Activated CD4-positive, alpha-beta T cell treated with anti-CD3 and anti-CD28 coated beads for 36 hours (primary cell): ENCODE measurements around the gene CFAP61. TPM values are rescaled to one million over a fixed set of nuclear protein-coding genes. Genes with fewer than 3 reads are reported as not detected.

Experiments
- ATAC-seq: fragments of 200-7000 bp; cut with Tn5 transposase; one replicate; pipeline ENCODE4 v1.10.0; 2021; ENCODE audit warnings: mild to moderate bottlenecking, moderate library complexity
- CTCF ChIA-PET: fragments of 350-600 bp; sonication (Branson Sonifier 250); formaldehyde crosslinking; loops from one replicate; lab custom pipeline; 2021; ENCODE audit warnings: antibody characterized with exemption; lab: Charles Lee
- POLR2A ChIA-PET: fragments of 350-600 bp; sonication (Branson Sonifier 250); formaldehyde crosslinking; loops from one replicate; lab custom pipeline; 2021; ENCODE audit warnings: antibody characterized with exemption, inconsistent platforms; lab: Charles Lee
- DNase-seq: peaks from one replicate; pipeline ENCODE4 v3.0.0-alpha.2; 2020
- H3K27ac Mint-ChIP-seq: one replicate; pipeline ENCODE4 v1.8.0; 2021; ENCODE audit warnings: mixed read lengths
- H3K27me3 Mint-ChIP-seq: one replicate; pipeline ENCODE4 v1.8.0; 2021; ENCODE audit warnings: mixed read lengths
- H3K36me3 Mint-ChIP-seq: one replicate; pipeline ENCODE4 v1.8.0; 2021; ENCODE audit warnings: low read depth, mixed read lengths
- H3K4me1 Mint-ChIP-seq: one replicate; pipeline ENCODE4 v1.8.0; 2021; ENCODE audit warnings: mixed read lengths
- H3K4me3 Mint-ChIP-seq: one replicate; pipeline ENCODE4 v1.8.0; 2021; ENCODE audit warnings: mild to moderate bottlenecking, moderate library complexity, mixed read lengths
- H3K9me3 Mint-ChIP-seq: one replicate; pipeline ENCODE4 v1.8.0; 2021; ENCODE audit warnings: low read depth, mixed read lengths
- intact Hi-C, 2 experiments: fragments of 100-400 bp; cut with DNase I in 1 of 2; cut with micrococcal nuclease in 1 of 2; formaldehyde crosslinking; loops; one replicate each; pipeline versions ENCODE4 v1.14.2 to v1.15.1; 2022 to 2024; cut with DNase I, micrococcal nuclease
- total RNA-seq, 2 experiments: library from RNA; stranded (reverse); gene quantifications; one replicate each; pipeline ENCODE4 v1.2.3, GENCODE V29; 2021

CFAP61 gene
- total RNA-seq, 2 experiments from 2014 or later = 0.39 to 0.51 TPM

- Mint-ChIP-seq H3K36me3 (no peaks in the 10 kb centered on the region), H3K9me3 (no peaks in the 10 kb centered on the region), H3K4me3 (peak overlapping the region; percentile 43), H3K27me3 (peaks cover 61% of the 10 kb centered on the region), H3K27ac (no peak overlapping the region), H3K4me1 (peaks cover 36% of the 10 kb centered on the region)
- intact Hi-C loops = loop anchor here (5.0 to 10.0 kb wide), 6 partner anchors 281 to 1152 kb away; partner anchors contain the start of genes NKX2-2 (in 2 of the 2), LINC00237 (in 1 of the 2), NKX2-4 (in 1 of the 2) and XRN2 (in 1 of the 2)
- ChIA-PET CTCF (interaction anchor here (0.6 kb wide), 1 partner anchor 353 kb away, joined by 4 read pairs; no protein-coding TSS in a partner anchor), POLR2A (no interaction called here)
- peak; percentile 45 for DNase-seq
- no peak for ATAC-seq
Observed at GRCh38 chr20:20362774-20363433, 310.6 kb downstream of the CFAP61 start.

- ATAC-seq (no peak), DNase-seq (no peak)
- POLR2A ChIA-PET = no interaction called here
- no peaks in the 10 kb centered on the region for H3K36me3 Mint-ChIP-seq
- intact Hi-C loops = loop anchor here (5.0 to 10.0 kb wide), 6 partner anchors 281 to 1151 kb away; partner anchors contain the start of genes NKX2-2 (in 2 of the 2), LINC00237 (in 1 of the 2), NKX2-4 (in 1 of the 2) and XRN2 (in 1 of the 2)
- H3K4me1 Mint-ChIP-seq = peaks cover 36% of the 10 kb centered on the region
- H3K4me3 Mint-ChIP-seq = peak overlapping the region; percentile 43
- CTCF ChIA-PET = interaction anchor here (0.6 kb wide), 1 partner anchor 354 kb away, joined by 4 read pairs; no protein-coding TSS in a partner anchor
- no peak overlapping the region for H3K27ac Mint-ChIP-seq
- H3K9me3 Mint-ChIP-seq = no peaks in the 10 kb centered on the region
- H3K27me3 Mint-ChIP-seq = peaks cover 61% of the 10 kb centered on the region
Observed at GRCh38 chr20:20363434-20363798, 311.1 kb downstream of the CFAP61 start.

- intact Hi-C loops = loop anchor here (2.0 to 10.0 kb wide), 8 partner anchors 49 to 1151 kb away; partner anchors contain the start of genes NKX2-2 (in 2 of the 2), LINC00237 (in 1 of the 2), NKX2-4 (in 1 of the 2) and XRN2 (in 1 of the 2)
- ChIA-PET POLR2A (no interaction called here), CTCF (no interaction called here)
- no peak for ATAC-seq
- Mint-ChIP-seq H3K27ac (no peak overlapping the region), H3K9me3 (no peaks in the 10 kb centered on the region), H3K27me3 (peaks cover 61% of the 10 kb centered on the region), H3K4me1 (peaks cover 36% of the 10 kb centered on the region), H3K36me3 (no peaks in the 10 kb centered on the region), H3K4me3 (peak overlapping the region; percentile 43)
- DNase-seq = peak; percentile 43
Observed at GRCh38 chr20:20363799-20364592, 311.7 kb downstream of the CFAP61 start.

GRCh38 chr20:20364593-20365479, 312.5 kb downstream of the CFAP61 start:
- no peaks in the 10 kb centered on the region for H3K9me3 Mint-ChIP-seq
- no peak for ATAC-seq
- H3K27me3 Mint-ChIP-seq = peaks cover 61% of the 10 kb centered on the region
- POLR2A ChIA-PET = no interaction called here
- no peak for DNase-seq
- H3K36me3 Mint-ChIP-seq = peaks cover under 1% of the 10 kb centered on the region
- H3K4me3 Mint-ChIP-seq = peak overlapping the region; percentile 51
- H3K27ac Mint-ChIP-seq = peak overlapping the region; percentile 40
- H3K4me1 Mint-ChIP-seq = peaks cover 34% of the 10 kb centered on the region
- intact Hi-C loops = loop anchor here (2.0 to 10.0 kb wide), 11 partner anchors 48 to 1150 kb away; partner anchors contain the start of genes NKX2-2 (in 2 of the 2), LINC00237 (in 1 of the 2), NKX2-4 (in 1 of the 2) and RALGAPA2 (in 1 of the 2)
- CTCF ChIA-PET = no interaction called here

GRCh38 chr20:20365480-20366161, 313.3 kb downstream of the CFAP61 start:
- peak; percentile 28 for ATAC-seq
- Mint-ChIP-seq H3K36me3 (peaks cover 3% of the 10 kb centered on the region), H3K9me3 (no peaks in the 10 kb centered on the region), H3K27ac (peak overlapping the region; percentile 40), H3K4me1 (peaks cover 30% of the 10 kb centered on the region), H3K4me3 (peak overlapping the region; percentile 38), H3K27me3 (peaks cover 61% of the 10 kb centered on the region)
- intact Hi-C loops = loop anchor here (2.0 to 10.0 kb wide), 8 partner anchors 47 to 1149 kb away; partner anchors contain the start of genes LINC00237 (in 1 of the 2), NKX2-2 (in 1 of the 2), RALGAPA2 (in 1 of the 2) and XRN2 (in 1 of the 2)
- POLR2A ChIA-PET = no interaction called here
- peak; percentile 62 for DNase-seq
- CTCF ChIA-PET = no interaction called here

- CTCF ChIA-PET = interaction anchor here (0.6 kb wide), 1 partner anchor 34 kb away, joined by 3 read pairs; no protein-coding TSS in a partner anchor
Observed at GRCh38 chr20:20366551-20366875, 314.2 kb downstream of the CFAP61 start.

GRCh38 chr20:20366876-20367574, 314.7 kb downstream of the CFAP61 start:
- Mint-ChIP-seq H3K27me3 (peaks cover 60% of the 10 kb centered on the region), H3K9me3 (no peaks in the 10 kb centered on the region)

More at GRCh38 chr20:20366551-20366875, 314.2 kb downstream of the CFAP61 start:
- no peaks in the 10 kb centered on the region for H3K9me3 Mint-ChIP-seq
- H3K27me3 Mint-ChIP-seq = peaks cover 58% of the 10 kb centered on the region
- peak overlapping the region; percentile 23 for H3K4me3 Mint-ChIP-seq
- intact Hi-C loops = loop anchor here (5.0 to 10.0 kb wide), 6 partner anchors 121 to 1148 kb away; partner anchors contain the start of genes LINC00237 (in 1 of the 2), NKX2-2 (in 1 of the 2), RALGAPA2 (in 1 of the 2) and XRN2 (in 1 of the 2)
- H3K4me1 Mint-ChIP-seq = peaks cover 25% of the 10 kb centered on the region
- no peak for DNase-seq
- no peak overlapping the region for H3K27ac Mint-ChIP-seq
- POLR2A ChIA-PET = interaction anchor here (0.6 kb wide), 1 partner anchor 122 kb away, joined by 3 read pairs; no protein-coding TSS in a partner anchor
- no peak for ATAC-seq
- H3K36me3 Mint-ChIP-seq = peaks cover 4% of the 10 kb centered on the region

GRCh38 chr20:20367575-20368417, 315.5 kb downstream of the CFAP61 start, which contains the start of gene INSM1:
Gene INSM1 (plus strand): TSS chr20:20368104. CDS start chr20:20368268, 164 bp downstream.
- intact Hi-C loops = loop anchor here (2.0 to 10.0 kb wide), 7 partner anchors 120 to 1147 kb away; partner anchors contain the start of genes LINC00237 (in 1 of the 2), NKX2-2 (in 1 of the 2), RALGAPA2 (in 1 of the 2) and XRN2 (in 1 of the 2)

More at GRCh38 chr20:20366876-20367574, 314.7 kb downstream of the CFAP61 start:
- H3K27ac Mint-ChIP-seq = no peak overlapping the region
- peaks cover 26% of the 10 kb centered on the region for H3K4me1 Mint-ChIP-seq
- ATAC-seq = no peak
- intact Hi-C loops = loop anchor here (5.0 to 10.0 kb wide), 6 partner anchors 120 to 1148 kb away; partner anchors contain the start of genes LINC00237 (in 1 of the 2), NKX2-2 (in 1 of the 2), RALGAPA2 (in 1 of the 2) and XRN2 (in 1 of the 2)
- CTCF ChIA-PET = interaction anchor here (0.6 to 0.7 kb wide), 2 partner anchors 35 to 1060 kb away, joined by 3 to 4 read pairs; no protein-coding TSS in a partner anchor
- POLR2A ChIA-PET = interaction anchor here (0.6 kb wide), 1 partner anchor 122 kb away, joined by 3 read pairs; no protein-coding TSS in a partner anchor
- peaks cover 5% of the 10 kb centered on the region for H3K36me3 Mint-ChIP-seq
- H3K4me3 Mint-ChIP-seq = peak overlapping the region; percentile 66
- peak; percentile 39 for DNase-seq

More at GRCh38 chr20:20367575-20368417, 315.5 kb downstream of the CFAP61 start, which contains the start of gene INSM1:
- DNase-seq (peak; percentile 62), ATAC-seq (peak; percentile 52)
- H3K4me1 Mint-ChIP-seq = peaks cover 27% of the 10 kb centered on the region
- peaks cover 5% of the 10 kb centered on the region for H3K36me3 Mint-ChIP-seq
- ChIA-PET CTCF (interaction anchor here (0.7 to 1.0 kb wide), 2 partner anchors 8 to 1059 kb away, joined by 3 to 4 read pairs; no protein-coding TSS in a partner anchor), POLR2A (interaction anchor here (1.4 kb wide), 1 partner anchor 130 kb away, joined by 3 read pairs; no protein-coding TSS in a partner anchor)
- H3K9me3 Mint-ChIP-seq = no peaks in the 10 kb centered on the region
- H3K27me3 Mint-ChIP-seq = peaks cover 60% of the 10 kb centered on the region
- no peak within 1 kb of the TSS for H3K27ac Mint-ChIP-seq
- peak within 1 kb of the TSS; percentile 66 for H3K4me3 Mint-ChIP-seq
